NCI-H1105 treated with DMSO at 0.1 percent for 48 hours (cell line): ENCODE results near the gene BPIFB2.

ENCODE experiments used
- DNase-seq: peaks from one replicate; lab custom pipeline; 2025; lab: John Stamatoyannopoulos, UW

BPIFB2 gene

DNA sequence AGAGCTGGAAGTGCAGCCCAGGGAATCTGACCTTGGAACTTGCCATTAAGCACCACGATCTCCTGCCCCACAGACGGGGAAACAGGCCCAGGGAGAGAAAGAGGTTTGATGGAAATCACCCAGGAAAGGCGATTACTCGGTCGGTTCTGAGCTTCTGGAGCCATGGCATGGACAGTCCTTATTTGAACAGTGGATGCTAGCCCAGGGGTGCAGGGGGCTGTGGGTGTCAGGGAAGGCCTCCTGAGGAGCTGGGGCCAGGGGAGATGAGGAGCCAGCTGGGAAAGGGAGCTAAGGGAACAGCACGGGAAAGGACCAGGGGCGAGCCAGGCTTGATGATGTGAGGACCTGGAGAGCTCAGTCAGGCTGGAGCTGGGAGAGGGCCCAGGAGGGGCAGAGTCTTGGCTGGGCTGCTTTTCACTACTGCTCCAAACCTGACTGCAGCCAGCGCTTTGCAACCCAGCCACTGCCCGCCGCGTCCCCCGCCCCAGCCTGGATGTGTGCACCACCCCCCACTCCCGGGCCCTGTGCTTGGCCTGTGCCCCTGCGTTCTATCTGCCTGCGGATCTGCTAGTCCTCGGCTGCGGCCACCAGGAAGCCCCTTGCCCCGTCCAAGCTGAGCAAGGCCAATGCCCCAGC, 21.1 kb upstream of the BPIFB2 start:
- no peak for DNase-seq

DNA sequence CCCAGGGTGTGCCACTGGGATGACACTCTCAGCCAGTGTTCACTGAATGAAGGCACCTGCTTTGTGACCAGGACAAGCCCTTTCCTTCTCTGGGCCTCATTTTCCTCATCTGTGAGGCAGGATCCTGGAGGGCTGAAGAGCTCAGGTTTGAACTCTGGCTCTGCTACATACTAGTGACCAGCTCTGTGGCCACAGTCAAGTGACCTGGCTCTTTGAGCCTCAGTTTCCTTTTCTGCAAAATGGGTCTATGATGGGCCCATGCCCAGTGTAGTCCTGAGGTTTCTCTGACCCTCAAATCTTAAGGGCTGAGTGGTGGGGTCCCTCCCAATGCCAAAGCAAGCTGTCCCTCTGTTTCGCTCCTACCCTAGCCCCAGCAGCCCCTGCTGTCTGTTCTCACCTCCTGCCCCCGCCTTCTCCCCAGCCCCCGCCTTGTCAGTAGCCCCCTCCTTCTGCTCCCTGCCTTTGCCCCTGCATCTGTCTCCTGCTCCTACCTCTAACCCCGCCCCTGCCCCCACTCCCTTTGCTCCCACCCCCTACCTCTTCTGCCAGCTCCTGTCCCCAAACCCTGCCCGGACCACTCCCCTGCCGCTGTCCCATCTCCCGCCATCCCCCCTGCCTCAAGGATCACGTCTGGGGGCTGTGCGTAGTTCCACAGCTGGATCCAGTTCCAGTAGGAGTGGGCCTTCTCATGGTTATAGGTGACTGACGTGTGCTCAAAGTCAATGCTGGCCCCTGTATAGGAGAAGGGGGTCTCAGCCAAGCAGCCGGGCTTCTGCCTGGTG, 20.3 kb upstream of the BPIFB2 start:
- DNase-seq = no peak

DNA sequence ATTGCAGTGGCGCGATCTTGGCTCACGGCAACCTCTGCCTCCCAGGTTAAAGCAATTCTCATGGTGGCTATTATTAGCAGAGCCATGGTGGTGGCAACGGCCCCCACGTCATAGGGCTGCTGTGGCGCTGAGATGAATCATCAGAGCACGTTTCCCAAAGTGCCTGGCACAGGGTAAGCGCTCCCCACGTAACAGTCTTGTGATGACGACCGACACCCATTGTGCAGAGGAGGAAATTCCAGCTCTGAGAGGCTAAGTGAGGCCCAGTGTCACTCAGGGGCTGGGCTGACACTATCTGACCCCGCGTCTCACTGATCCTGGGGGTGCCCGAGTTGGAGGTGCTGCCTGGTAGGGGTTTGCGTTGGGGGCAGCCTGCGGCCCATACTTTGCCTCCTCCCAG, 19.5 kb upstream of the BPIFB2 start:
- no peak for DNase-seq

DNA sequence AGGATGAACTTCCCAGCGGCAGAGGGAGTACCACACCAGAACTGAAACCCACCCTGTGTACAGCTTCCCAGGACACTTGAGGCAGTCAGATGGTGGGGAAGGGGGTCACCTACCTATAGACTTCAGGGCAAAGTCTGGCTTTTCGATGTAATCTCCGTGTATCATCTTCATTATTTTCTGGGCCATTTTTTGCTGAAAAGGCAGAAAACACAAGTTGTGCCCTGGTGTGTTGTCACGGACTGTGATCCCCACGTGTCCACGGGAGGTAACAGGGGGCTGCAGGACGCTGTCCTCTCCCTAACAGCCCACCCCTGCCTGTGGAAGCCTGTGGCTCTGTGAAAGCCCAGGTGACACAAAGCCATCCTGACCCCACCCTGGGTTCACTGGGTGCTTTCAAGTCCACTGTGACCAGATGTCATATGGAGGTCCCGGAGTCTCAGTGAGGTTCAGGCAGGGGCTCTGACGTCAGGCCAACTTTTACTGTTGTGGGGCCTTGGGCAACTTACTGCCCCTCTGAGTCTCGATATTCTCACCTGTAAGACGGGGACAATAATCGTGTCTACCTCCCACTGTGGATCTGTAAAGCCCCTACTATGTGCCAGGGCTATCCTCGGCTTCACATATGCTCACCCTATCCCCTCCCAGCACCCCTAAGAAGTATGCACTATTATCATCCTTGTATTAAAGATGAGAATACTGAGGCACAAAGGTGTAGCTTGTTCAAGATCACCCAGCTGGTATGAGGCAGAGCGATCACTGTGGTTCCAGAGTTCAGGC, 17.8 kb upstream of the BPIFB2 start:
- no peak for DNase-seq

DNA sequence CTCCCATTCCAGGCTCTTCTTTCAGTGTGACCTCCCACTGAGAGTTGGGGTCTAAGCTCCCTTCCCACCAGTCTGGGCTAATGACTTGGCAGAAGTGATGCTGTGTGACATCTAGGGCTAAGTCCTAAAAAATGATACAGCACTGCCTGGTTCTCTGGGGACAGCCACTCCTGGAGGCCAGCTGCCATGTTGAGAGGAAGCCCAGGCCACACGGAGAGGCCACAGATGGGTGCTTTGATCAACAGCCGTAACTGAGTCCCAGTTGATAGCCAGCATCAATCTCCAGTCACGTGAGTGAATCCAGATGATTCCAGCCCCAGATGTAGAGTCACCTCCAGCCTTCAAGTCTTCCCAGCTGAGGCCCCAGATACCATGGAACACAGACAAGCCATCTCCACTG, 17.1 kb upstream of the BPIFB2 start:
- DNase-seq = no peak

DNA sequence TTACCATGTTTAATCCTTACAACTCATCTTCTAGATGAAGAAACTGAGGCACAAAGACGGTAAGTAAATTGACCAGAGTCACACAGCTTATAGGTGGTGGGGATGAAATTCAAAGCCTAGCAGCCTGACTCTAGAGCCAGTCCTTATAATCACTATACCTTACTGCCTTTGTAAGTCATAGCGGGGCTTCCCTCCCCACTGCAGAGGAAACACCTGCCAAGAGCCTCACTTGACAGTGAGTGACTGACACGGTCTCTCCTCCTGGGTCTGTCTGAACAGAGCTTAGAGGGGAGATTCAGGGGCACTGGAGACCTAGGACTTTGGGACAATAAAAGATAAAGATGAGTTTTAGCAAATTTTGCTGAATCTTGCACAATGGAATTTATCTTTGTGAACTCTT, 16.1 kb upstream of the BPIFB2 start:
- no peak for DNase-seq

DNA sequence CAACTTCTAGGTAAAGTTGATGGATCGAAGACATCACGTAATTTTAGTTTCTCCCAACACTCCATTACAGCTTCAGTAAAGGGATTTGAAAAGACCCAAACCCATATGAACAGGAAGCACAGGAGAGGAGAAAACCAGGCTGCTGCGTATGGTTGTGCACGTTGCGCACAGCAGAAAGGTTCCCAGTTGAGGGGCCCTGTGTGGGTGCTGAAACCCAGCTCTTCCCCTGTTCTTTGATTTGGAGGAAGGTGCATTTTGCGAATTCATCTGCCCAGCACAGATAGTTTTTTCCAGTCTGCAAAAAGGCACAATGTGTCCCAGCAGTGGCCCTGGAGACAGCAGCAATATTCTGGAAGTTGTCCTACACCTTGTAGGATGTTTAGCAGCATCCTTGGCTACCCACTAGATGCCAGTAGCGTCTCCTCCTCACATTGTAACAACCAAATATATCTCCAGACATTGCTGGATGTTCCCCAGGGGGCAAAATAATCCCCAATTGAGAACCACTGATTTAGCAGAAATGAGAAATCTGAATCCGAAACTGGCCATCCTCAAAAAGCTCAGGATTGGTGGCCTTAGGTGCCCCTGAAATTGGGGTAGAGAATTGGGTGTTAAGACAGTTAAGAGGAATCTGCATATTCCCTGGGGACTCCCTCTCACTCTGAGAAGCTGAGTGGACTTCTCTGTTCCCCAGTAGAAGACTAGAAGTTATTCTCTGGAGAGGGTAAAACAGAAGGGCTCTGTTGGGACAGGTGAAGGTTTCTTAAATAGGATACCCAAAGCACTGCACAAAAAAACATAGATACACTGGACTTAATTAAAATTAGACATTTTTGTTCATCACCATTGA, 15.5 kb upstream of the BPIFB2 start:
- no peak for DNase-seq

DNA sequence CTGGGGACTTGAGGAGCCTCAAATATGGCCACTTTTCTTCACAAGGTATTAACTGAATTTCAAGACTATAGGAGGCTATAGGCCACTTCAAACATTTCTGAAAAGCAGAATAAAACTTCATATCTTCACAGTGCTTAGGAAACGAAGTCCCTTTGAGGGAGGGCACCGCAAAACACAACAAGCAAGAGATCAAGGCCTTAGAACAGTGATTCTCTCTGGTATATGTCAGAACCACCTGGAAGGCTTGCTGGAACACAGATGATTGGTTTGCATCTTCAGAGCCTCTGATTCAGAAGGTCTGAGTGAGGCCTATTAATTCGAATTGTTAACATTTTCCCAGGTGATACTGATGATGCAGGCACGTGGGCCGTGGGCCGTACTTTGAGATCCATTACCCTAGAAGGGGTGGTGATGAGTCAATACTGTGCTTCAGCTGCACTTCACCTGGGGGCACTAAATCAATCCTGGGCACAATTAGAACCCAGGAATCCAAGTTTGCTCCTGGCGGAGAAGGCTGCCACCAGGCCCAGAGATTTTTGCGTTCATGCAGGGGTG, 13.9 kb upstream of the BPIFB2 start:
- DNase-seq = no peak

DNA sequence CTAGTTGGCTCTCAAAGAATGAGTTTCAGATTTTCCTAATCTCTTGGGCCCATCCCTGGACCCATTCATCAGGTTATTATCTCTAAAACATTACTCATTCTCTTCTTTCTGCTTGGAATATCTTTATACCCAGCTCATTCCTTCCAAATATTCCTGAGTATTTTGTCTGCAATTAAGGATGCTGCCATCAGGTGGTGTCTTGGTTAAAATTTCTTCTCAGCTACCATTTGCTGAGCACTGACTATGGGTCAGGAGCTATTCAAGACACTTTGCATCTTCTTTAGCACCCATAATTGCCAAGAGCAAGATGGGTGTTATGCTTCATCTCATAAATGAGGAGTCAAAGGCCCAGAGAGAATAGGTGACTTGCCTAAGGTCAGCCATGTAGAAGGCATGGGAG, 11.7 kb upstream of the BPIFB2 start:
- DNase-seq = no peak

DNA sequence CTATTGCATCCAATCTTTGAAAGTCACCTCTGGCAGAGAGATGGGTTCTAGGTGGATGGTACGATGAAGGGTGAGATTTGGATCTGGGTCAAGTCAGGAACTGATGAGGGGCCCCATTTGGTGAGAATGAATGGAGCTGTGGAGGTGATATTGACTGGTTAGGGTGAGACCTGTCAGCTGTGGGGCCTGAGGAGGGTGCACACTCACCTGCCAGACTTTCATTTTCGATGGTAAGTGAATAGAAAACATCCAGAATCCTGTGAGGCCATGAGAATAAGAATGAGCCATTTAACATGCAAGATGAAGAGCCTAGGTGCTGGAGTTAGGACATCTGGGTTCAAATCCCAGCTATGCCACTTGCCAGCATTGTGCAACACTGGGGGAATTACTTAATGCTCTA, 10.1 kb upstream of the BPIFB2 start:
- DNase-seq = no peak

DNA sequence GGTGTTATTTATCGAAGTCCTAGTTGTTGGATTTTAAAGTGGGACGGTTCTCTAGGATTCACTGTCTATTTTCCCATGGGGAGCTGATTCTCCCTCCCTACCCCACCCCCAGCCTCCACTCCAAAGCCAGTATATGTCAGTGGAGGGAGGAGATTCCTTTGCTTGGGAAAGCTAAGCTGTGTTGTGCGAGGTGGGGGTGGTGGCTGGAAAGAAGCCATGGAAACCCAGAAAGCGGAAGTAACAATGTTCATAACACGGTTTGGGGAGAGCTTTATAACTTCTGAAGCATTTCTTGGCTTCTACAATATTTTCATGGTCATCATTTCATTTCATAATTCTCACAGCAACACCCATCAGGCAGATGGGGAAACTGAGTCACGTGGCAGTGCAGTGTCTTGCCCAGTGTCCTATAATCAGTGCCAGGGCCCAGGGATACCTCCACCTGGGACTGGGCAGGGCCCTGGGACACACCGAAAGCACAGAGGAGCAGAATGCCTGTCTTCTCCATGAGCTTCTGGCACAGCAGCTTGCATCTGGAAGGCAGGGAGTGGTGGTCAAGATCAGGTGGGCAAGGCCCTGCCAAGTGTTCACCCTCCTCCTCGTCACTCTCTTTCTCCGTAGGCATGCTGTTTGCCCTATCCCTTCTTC, 7.8 kb upstream of the BPIFB2 start:
- DNase-seq = no peak

DNA sequence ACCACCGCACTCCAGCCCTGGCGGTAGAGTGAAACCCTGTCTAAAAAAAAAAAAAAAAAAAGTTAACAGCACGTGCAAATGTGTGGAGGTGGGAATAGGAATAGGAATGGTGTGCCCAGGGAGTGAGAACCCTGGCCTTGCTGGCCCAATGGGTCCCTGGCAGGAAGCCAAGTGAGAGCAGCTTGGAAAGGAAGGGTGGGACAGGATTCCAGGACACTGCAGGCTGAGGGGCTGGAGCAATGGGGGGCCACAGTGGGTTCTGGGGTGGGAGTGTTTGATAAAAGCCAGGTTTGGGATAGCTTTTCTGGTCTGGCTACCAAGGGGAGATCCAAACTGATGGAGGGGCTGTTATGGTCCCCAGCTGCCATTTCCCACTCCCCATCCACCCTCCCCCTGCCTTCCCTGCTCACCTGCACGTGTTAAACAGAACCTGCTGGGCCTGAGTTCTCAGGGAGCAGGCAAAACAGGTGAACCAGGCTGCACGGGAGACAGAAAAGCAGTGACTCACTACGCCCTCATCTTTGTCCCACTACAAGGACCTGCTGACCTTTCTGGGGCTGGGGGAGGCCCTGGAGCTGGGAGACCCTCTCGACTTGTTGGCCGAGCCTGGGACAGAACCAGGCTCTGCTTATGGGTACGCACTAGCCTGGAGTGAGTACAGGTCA, 6.6 kb upstream of the BPIFB2 start:
- DNase-seq = no peak

DNA sequence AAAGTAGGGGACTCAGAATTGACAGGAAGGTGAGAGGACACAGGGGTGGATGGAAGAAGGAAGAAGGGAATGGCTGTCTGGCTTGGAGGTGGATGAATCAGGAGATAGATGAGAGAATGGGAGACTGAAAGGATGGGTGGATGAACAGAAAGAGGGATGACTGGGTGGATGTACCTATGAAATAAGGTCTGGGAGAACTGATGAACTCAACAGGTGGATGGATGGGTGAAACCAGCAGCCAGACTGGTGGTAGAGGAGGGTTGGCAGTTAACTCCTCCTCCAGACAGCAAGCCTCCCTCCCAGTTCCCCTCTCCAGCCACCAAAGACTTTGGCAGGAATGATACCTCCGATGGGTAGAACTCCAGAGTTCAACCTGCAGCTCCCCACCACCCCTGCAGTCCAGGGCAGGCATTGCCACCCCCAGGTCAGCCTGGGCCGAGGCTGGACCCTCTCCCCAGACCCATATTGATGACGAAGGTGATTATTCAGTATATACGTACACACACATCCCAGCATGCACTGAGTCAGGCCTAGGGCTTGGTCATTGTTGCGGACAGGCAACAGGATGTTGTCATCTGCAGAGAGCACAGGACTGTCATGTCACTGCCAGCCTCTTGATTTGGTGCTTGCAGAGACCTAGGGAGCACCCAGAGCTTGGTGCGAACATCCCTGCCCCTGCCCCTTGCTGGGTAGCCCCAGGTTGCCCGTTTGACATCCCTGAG, 5.3 kb upstream of the BPIFB2 start:
- DNase-seq = no peak

DNA sequence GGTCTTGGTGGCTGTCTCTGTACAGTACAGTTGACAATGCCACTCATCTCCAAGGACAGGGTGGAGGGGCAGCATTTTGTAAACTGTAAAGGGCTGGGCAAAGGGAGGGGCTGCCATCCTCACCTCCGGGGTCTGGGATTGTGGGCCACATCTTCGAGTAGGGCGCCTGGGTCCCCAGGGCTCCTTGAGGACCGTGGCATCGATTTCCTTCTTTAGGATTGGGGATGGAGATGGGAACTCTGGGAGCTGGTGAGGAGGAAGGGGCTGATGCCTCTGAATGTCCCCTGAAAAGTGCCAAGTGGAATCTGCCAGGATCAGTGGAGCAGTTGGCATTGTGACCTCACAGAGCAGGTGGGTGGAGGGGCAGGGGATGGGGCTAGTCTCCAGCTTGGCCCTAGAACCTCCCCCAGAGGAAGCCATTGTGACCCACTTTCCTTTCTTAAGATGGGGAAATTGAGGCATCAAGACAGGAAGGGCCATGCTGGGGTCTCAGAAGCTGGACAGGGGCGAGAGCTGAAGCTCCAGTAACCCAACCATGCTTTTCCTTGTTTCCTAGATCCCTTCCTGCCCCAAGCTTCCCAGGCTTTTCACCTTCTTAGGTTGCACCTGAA, 3.3 kb upstream of the BPIFB2 start, which contains the start of gene SUN5:
Gene SUN5 (minus strand): TSS at position 293 of the 611 bp plus-strand sequence. CDS start 93 bp downstream, at position 200.
- no peak for DNase-seq

DNA sequence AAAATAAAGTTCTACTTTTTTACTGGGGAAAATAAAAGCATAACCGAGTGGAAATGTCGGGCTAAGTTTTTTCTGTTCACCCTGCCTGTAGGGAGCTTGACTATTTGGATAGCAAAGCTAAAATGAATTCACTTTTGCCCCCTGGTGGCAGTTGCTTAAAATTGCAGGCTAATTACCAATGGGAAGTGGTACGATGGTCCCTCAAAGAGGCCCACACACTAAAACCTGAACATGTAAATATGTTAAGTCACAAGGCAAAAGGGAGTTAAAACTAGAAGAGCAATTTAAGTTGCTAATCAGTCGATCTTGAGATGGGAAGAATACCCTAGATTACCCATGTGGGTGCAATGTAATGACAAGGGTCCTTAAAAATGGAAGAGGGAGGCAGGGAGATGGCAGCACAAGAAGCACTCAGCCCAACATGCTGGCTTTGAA, 2.4 kb upstream of the BPIFB2 start:
- no peak for DNase-seq

DNA sequence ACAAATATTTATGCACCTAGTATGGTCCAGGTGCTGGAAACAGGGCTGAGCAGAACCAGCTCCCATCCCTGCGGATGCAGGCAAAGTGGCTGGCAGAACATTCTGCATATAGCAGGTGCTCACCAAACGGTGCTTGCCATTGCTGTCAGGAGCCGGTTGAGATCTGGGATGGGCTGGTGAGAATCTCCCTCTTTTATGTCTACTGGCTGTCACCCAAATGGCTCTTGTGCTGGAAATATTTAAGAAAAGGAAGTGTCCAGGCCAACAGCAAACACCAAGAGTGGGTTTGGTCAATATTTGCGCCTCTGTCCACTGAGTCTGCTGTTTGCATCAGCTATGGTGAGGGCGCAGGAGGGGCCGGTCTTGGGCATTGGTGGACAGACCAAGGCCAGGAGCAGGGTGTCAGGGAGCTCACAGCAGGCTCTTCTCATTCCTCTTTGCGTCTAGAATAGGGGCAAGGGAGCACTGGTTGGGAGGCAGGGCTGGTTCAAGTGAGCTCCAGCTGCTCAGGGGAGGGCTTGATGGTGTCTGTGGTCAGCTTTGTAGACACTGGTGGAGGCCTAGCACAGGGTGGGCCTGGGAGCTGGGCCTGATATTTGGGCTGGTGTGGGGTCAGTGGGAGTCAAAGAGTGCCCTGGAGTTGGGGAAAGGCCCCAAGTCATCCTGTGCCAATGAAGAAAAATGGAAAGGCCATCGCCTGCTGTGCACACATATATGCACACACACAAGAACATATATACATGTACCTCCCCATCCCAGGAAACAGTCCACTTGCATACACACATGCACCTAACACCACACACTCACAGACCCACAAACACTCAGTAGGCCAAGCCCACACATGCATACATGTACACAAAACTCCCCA, 1.4 kb upstream of the BPIFB2 start:
- no peak for DNase-seq

DNA sequence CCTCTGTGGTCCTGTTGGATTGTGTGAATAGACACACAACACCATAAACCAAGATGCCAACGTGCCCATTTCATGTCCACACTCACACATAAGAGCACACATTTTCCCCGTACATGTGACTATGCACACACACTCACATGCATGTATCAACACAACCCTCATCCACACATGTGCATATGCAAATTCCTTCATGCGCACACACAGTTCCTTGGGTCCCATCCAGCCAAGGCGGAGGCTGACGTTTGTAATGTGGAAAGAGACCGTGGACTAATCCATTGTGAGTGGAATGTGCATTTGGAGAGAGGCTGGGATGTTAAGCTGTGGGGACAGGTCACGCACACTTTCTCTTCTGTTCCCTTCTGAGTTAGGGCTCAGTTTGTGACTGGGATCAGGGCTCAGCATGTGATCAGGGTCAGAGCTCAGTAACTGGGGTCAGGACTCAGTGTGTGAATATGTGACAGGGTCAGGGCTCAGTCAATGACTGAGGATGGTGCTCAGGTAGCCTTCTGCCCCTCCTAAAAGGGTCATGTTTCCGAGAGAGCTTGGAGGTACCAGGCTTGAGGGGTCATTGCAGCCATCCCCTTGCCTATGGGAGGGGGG, 628 bp upstream of the BPIFB2 start:
- no peak for DNase-seq
